SK-N-SH (cell line): ENCODE measurements around the gene NRL.

Experiments
- CTCF ChIP-seq: fragments of 200-600 bp; sonication (generic); IDR thresholded peaks from 2 replicates; pipeline ENCODE4 v1.6.1; 2017; ENCODE audit warnings: antibody characterized with exemption, mild to moderate bottlenecking, moderate library complexity
- EP300 ChIP-seq, 2 experiments: IDR thresholded peaks; 2 replicates each; pipeline versions ENCODE4 v1.4.0 to v1.6.1; 2012; ENCODE audit warnings: borderline replicate concordance in 1 of 2, low read depth in 1 of 2, low read length in 1 of 2
- EZH2phosphoT487 ChIP-seq: fragments of 200-600 bp; sonication (generic); IDR thresholded peaks from 2 replicates; pipeline ENCODE4 v1.6.1; 2017; ENCODE audit warnings: low read depth, mixed run types, mild to moderate bottlenecking, antibody characterized with exemption, moderate library complexity, borderline replicate concordance
- FOXM1 ChIP-seq: IDR thresholded peaks from 2 replicates; pipeline ENCODE4 v1.4.0; 2012; ENCODE audit warnings: low read depth, mild to moderate bottlenecking
- POLR2AphosphoS5 ChIP-seq: IDR thresholded peaks from 2 replicates; pipeline ENCODE4 v1.6.1; 2012; ENCODE audit warnings: low read depth, low read length
- RAD21 ChIP-seq: IDR thresholded peaks from 2 replicates; pipeline ENCODE4 v1.6.1; 2012; ENCODE audit warnings: mild to moderate bottlenecking, low read length
- SIN3A ChIP-seq: IDR thresholded peaks from 2 replicates; pipeline ENCODE4 v1.6.1; 2012; ENCODE audit warnings: low read depth, mild to moderate bottlenecking, low read length, moderate library complexity, borderline replicate concordance
- TAF1 ChIP-seq: IDR thresholded peaks from 2 replicates; pipeline ENCODE4 v1.6.1; 2012; ENCODE audit warnings: low read depth, mild to moderate bottlenecking, low read length, moderate library complexity, borderline replicate concordance
- TCF12 ChIP-seq: IDR thresholded peaks from 2 replicates; pipeline ENCODE4 v1.4.0; 2012
- ZBTB33 ChIP-seq: IDR thresholded peaks from 2 replicates; pipeline ENCODE4 v1.4.0; 2012; ENCODE audit warnings: low read depth, borderline replicate concordance

- no peak for TF ChIP-seq CTCF
- no peak for TF ChIP-seq SIN3A
- TF ChIP-seq EZH2phosphoT487 = no peak
- TF ChIP-seq TCF12 = no peak
- no peak for TF ChIP-seq FOXM1
- no peak for TF ChIP-seq ZBTB33
- no peak for TF ChIP-seq EP300 (IDR thresholded peaks at IDR 0.05; ENCODE audit: borderline replicate concordance in 1 of 2, low read depth in 1 of 2, low read length in 1 of 2)
- TF ChIP-seq TAF1 = no peak
- no peak for TF ChIP-seq POLR2AphosphoS5
- TF ChIP-seq RAD21 = no peak
Measured at GRCh38 chr14:24062216-24062980, 52.4 kb downstream of the NRL start.
